ENCODE data around the gene PMM2. TPM values are rescaled to one million over a fixed set of nuclear protein-coding genes. Genes with fewer than 3 reads are reported as not detected.

PMM2 gene
- total RNA-seq, 4 donors from 2014 or later = 35.9 to 98.6 (median 48.6) TPM

DNA sequence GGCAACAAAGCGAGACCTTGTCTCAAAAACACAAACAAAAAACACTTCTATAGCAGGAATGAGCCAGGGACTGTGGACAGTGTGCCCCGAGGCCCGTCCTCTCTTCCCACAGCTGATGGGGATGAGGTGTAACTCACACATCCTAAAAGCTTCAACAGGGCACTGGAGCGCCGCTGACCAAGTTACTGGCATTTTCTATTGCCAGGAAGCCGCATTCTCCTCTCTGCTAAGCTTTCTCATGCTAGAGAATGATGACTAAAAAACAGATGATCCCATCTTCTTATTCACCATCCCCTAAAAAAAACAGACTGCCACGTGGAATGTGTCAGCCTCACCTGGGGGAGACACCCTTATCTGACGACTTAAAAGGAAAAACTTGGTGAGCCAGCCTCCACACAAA lies 54.9 kb downstream of the PMM2 start:
- ATAC-seq (ENCODE audit: low FRiP score) (peak; percentile 26), DNase-seq (ENCODE audit: low spot score) (no peak)
- TF ChIP-seq, protein P1, sequence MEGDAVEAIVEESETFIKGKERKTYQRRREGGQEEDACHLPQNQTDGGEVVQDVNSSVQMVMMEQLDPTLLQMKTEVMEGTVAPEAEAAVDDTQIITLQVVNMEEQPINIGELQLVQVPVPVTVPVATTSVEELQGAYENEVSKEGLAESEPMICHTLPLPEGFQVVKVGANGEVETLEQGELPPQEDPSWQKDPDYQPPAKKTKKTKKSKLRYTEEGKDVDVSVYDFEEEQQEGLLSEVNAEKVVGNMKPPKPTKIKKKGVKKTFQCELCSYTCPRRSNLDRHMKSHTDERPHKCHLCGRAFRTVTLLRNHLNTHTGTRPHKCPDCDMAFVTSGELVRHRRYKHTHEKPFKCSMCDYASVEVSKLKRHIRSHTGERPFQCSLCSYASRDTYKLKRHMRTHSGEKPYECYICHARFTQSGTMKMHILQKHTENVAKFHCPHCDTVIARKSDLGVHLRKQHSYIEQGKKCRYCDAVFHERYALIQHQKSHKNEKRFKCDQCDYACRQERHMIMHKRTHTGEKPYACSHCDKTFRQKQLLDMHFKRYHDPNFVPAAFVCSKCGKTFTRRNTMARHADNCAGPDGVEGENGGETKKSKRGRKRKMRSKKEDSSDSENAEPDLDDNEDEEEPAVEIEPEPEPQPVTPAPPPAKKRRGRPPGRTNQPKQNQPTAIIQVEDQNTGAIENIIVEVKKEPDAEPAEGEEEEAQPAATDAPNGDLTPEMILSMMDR (IDR thresholded peaks at IDR 0.05) = no peak

DNA sequence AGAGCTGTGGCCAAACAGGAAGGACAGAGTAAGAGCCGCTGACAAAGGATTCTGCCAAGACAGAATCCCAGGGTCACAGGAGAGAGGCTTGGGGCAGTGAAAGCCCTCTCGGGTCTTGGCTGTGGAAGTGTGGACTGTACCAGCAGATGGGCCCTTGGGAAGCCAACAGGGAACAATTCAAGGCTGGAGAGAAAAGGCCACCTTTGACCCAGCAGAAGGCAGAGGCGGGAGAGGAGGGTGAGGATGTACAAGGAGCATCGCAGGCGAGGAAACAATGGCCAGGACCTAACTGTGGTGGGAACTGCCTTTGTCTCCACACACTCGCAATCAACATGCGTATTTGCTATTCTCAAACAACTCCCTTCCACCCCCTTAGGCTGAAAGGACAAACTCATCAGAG lies 55.5 kb downstream of the PMM2 start:
- TF ChIP-seq, protein P1 (IDR thresholded peaks at IDR 0.05) = no peak
- DNase-seq (ENCODE audit: low spot score) = no peak
- ATAC-seq (ENCODE audit: low FRiP score) = no peak

DNA sequence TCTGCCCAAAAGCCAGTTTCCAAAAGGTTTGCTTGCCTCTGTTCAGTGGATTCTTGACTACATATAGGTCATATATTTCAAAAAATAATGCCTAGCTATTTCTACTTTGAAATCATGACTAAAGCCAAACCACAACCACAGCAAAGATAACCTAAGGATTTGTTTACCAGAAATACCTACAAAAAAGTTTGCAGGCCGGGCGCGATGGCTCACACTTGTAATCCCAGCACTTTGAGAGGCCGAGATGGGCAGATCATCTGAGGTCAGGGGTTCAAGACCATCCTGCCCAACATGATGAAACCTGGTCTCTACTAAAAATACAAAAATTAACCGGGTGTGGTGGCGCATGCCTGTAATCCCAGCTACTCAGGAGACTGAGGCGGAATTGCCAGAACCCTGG lies 56.0 kb downstream of the PMM2 start:
- ATAC-seq (ENCODE audit: low FRiP score) (no peak), DNase-seq (ENCODE audit: low spot score) (peak; percentile 14)
- TF ChIP-seq, protein P1 (IDR thresholded peaks at IDR 0.05) = no peak

DNA sequence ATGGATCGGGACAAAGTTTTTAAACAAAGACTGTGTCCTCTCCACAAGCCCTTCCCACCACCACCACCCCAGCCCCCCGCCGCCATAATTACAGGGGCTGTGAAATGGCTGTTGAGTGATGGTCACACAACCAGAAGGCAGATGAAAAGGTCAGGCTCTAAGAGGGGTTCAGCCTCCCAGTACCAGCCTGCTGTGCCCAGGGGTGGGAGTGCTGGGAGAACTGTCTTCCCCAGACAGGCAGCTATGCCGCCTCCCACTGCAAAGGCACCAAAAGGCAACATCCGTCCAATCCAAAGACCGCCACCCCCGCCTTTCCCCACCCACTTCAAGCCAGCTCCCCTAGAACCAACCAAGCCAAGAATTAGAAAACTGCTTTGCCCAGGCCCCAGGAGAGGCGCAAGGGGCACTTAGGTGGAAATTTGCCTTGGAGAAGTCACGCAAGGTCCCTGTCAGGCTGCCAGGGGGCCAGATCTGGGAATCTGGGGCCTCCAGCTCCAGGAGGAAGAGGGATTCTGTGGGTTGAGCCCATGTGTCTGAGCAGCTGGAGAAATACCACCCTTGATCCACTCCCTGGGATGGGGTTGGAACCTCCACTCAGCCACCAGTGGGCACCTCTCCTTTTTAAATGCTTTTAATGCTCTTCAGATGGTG lies 56.8 kb downstream of the PMM2 start:
- peak; percentile 22 for DNase-seq (ENCODE audit: low spot score)

DNA sequence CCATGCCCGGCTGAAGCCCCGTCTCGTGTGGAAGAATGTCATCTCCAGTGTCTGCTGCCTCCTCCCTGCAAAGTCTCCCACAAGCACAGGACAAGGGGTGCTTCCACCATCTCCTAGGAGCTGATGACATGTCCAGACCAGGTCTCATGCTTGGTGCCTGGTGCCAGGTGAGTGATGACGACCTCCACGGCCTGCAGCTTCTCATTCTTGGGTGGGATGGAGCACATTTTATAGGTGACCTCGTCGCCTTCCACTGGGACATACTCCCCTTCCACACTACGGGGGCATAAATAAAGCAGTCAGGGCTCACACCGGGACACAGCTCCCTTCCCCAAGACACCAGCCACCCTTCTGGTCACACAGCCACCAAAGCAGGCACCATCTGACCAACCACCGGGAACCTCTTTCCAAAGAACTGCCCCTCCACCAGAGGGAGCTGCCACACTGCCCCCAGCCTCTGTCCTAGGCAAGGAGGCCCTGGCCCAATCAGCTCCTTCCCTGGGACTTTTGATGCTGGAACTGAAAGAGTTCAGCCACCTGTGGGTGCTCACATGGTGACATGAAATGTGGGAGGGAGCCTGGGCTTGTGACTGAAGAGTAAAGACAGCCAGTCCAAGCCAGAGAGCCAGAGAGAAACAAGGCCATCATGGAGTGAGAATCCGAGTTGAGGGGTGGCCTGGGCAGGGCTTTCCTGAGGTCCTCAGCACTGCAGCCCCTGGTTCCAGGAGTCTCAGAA lies 57.6 kb downstream of the PMM2 start:
- ATAC-seq (ENCODE audit: low FRiP score) (no peak), DNase-seq (ENCODE audit: low spot score) (peak; percentile 20)
- TF ChIP-seq, protein P1 (IDR thresholded peaks at IDR 0.05) = no peak

More for the DNA sequence above, 56.8 kb downstream of the PMM2 start:
- TF ChIP-seq, protein P1 (IDR thresholded peaks at IDR 0.05) = no peak
- no peak for ATAC-seq (ENCODE audit: low FRiP score)

DNA sequence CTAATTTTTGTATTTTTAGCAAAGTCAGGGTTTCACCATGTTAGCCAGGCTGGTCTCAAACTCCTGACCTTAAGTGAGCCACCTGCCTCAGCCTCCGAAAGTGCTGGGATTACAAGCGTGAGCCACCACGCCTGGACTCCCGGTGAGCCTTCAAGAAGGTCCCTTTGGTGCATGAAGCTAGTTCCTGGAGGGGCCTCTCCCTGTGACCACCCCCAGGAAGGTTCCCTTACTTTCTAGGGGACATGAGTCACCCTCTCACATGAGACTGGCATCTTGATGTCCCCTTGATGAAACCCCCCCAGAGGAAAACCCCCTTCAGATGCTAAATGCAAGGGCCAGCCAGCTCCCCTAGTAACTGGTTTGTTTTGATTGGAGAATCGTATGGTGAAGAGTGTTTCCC lies 58.3 kb downstream of the PMM2 start:
- no peak for DNase-seq (ENCODE audit: low spot score)
- ATAC-seq (ENCODE audit: low FRiP score) = no peak
- TF ChIP-seq, protein P1 (IDR thresholded peaks at IDR 0.05) = no peak
